Prostate gland (tissue), 2 donors: ENCODE results near the gene TMEM109. TPM values are rescaled to one million over a fixed set of nuclear protein-coding genes. Genes with fewer than 3 reads are reported as not detected.

Experiments used
- DNase-seq: peaks from one replicate; pipeline ENCODE4 v3.0.0-alpha.2; 2019; ENCODE audit warnings: low spot score
- H3K27ac ChIP-seq, 2 donors: fragments of 200-600 bp; sonication (generic); 2 replicates each; pipeline ENCODE4 v1.5.1; 2017 to 2019
- H3K27me3 ChIP-seq: fragments of 200-600 bp; sonication (generic); replicated peaks from 2 replicates; pipeline ENCODE4 v1.5.1; 2019; ENCODE audit not compliant: insufficient read depth
- H3K36me3 ChIP-seq, 2 donors: fragments of 200-600 bp; sonication (generic); 1 replicate in 1 of 2; 2 replicates in 1 of 2; pipeline versions ENCODE4 v1.5.1 to v1.8.1; 2017 to 2019
- H3K4me1 ChIP-seq: fragments of 200-600 bp; sonication (generic); replicated peaks from 2 replicates; pipeline ENCODE4 v1.5.1; 2019
- H3K4me3 ChIP-seq, 2 donors: fragments of 200-600 bp; sonication (generic); 2 replicates each; pipeline ENCODE4 v1.5.1; 2017 to 2019
- H3K9me3 ChIP-seq: fragments of 200-600 bp; sonication (generic); 2 replicates; pipeline ENCODE4 v1.5.1; 2017
- POLR2A ChIP-seq: fragments of 450-650 bp; IDR thresholded peaks from one replicate; pipeline ENCODE4 v1.6.1; 2016; ENCODE audit warnings: antibody characterized with exemption, mild to moderate bottlenecking
- POLR2AphosphoS5 ChIP-seq: sonication (generic); formaldehyde crosslinking; IDR thresholded peaks from one replicate; pipeline ENCODE4 v1.6.1; 2017; ENCODE audit warnings: antibody characterized with exemption
- WGBS: methylation state at CpG from one replicate; pipeline ENCODE4 v1.1.5; 2018; 5-methylcytosine and 5-hydroxymethylcytosine counted together
- intact Hi-C: fragments of 100-400 bp; cut with DNase I; formaldehyde crosslinking; loops from one replicate; pipeline ENCODE4 v1.14.2; 2022
- total RNA-seq, 2 donors: library from RNA; depleted of rRNA; stranded (reverse); fragments of >200 nt; gene quantifications; one replicate each; pipeline ENCODE4 v1.1.0, GENCODE V29; 2016
- TF ChIP-seq, protein P1 (sequence below), 4 experiments: fragments of 200-600 bp in 2 of 4; fragments of 450-650 bp in 2 of 4; sonication (generic) in 2 of 4; IDR thresholded peaks; 1 replicate in 3 of 4; 2 replicates in 1 of 4; pipeline ENCODE4 v1.5.1; 2016 to 2019; ENCODE audit warnings: antibody characterized with exemption in 4 of 4, mild to moderate bottlenecking in 2 of 4, moderate library complexity in 2 of 4

The TMEM109 gene
- total RNA-seq, 2 donors from 2014 or later, result 106 to 122 TPM

DNA sequence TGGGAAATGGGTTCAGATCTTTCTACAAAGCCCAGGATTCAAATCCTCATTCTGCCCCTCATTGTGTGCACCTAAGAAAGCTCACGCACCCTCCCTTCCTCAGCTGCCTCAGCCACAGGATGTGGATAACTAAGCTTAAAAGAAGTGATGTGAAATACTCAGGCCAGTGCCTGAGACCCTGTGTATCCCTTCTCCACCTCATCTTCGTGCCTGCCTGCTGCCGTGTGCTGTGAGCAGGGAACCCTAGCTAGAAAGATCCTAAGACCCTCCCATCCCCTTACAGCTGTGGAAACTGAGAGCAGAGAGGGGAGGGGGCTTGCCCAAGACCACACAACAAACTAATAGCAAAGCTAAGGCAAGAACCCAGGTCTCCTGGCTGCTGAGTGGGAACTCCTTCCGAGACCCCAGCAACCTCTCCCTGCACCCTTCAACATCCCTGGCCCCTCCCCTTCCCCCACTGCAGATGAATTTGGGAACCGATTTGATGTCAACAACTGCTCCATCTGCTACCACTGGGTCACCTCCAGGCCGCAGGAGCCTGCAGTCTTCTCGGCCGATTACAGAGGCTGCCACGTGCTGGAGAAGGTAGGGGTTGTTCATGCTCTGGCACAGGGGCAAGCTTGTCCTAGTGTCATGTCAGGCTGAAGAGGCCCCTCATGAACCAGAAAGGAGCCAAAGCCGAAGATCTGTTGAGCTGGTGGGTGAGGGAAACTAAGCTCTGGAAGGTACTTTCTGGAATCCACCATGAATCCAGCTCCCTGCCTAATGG is 45.1 kb upstream of the TMEM109 start:
- H3K4me1 ChIP-seq, result peaks cover 11% of the 10 kb centered on the region
- no peak overlapping the region for H3K27ac ChIP-seq
- no peak for DNase-seq
- intact Hi-C loops, result no loop called here
- H3K27me3 ChIP-seq, result no peaks in the 10 kb centered on the region
- no peak overlapping the region for H3K4me3 ChIP-seq
- H3K9me3 ChIP-seq, result no peaks in the 10 kb centered on the region
- WGBS, result 87% methylated on average over 10 of the region's 10 CpGs
- H3K36me3 ChIP-seq, result no peaks in the 10 kb centered on the region
- TF ChIP-seq POLR2A (no peak), POLR2AphosphoS5 (no peak)
- TF ChIP-seq, protein P1, sequence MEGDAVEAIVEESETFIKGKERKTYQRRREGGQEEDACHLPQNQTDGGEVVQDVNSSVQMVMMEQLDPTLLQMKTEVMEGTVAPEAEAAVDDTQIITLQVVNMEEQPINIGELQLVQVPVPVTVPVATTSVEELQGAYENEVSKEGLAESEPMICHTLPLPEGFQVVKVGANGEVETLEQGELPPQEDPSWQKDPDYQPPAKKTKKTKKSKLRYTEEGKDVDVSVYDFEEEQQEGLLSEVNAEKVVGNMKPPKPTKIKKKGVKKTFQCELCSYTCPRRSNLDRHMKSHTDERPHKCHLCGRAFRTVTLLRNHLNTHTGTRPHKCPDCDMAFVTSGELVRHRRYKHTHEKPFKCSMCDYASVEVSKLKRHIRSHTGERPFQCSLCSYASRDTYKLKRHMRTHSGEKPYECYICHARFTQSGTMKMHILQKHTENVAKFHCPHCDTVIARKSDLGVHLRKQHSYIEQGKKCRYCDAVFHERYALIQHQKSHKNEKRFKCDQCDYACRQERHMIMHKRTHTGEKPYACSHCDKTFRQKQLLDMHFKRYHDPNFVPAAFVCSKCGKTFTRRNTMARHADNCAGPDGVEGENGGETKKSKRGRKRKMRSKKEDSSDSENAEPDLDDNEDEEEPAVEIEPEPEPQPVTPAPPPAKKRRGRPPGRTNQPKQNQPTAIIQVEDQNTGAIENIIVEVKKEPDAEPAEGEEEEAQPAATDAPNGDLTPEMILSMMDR (IDR thresholded peaks at IDR 0.05), result no peak

- Histone ChIP-seq H3K27me3 (no peaks in the 10 kb centered on the region), H3K9me3 (no peaks in the 10 kb centered on the region), H3K4me1 (peaks cover 11% of the 10 kb centered on the region), H3K27ac (no peak overlapping the region), H3K4me3 (no peak overlapping the region), H3K36me3 (no peaks in the 10 kb centered on the region)
- WGBS, result 95% methylated on average over 7 of the region's 7 CpGs
- intact Hi-C loops, result no loop called here
- no peak for TF ChIP-seq POLR2A
- no peak for TF ChIP-seq POLR2AphosphoS5
- TF ChIP-seq, protein P1 (IDR thresholded peaks at IDR 0.05), result no peak
- DNase-seq, result no peak
These were observed 44.5 kb upstream of the TMEM109 start for GRCh38 chr11:60869451-60869825.

- H3K27me3 ChIP-seq, result no peaks in the 10 kb centered on the region
- H3K27ac ChIP-seq, result no peak overlapping the region
- intact Hi-C loops, result no loop called here
- WGBS, result 65% methylated on average over 3 of the region's 3 CpGs
- H3K9me3 ChIP-seq, result no peaks in the 10 kb centered on the region
- no peak for DNase-seq
- peaks cover 11% of the 10 kb centered on the region for H3K4me1 ChIP-seq
- H3K4me3 ChIP-seq, result no peak overlapping the region
- H3K36me3 ChIP-seq, result no peaks in the 10 kb centered on the region
- TF ChIP-seq POLR2A (no peak), POLR2AphosphoS5 (no peak)
- TF ChIP-seq, protein P1 (IDR thresholded peaks at IDR 0.05), result no peak
These were observed 43.7 kb upstream of the TMEM109 start for GRCh38 chr11:60870276-60870675.

DNA sequence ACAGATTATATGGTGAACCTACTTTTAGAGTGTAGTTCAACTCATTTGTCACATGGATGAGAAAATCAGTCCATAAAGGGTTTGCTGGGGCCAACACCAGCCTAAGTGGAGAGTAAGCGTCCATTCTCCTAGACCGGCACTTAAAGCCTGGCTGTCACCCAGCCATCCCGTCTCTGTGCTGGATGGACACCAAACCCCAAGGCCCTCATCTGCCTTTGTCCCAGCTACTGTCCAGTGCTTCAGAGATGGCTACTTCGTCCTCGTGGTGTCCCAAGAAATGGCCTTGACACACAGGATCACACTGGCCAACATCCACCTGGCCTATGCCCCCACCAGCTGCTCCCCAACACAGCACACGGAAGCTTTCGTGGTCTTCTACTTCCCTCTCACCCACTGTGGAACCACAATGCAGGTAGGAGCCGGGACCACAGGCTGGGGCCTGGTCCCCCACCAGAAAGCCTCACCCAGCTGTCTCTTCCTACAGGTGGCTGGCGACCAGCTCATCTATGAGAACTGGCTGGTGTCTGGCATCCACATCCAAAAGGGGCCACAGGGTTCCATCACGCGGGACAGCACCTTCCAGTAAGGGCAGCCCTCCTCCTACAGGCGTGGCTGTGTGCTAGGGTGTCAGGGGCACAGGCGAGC is 43.1 kb upstream of the TMEM109 start:
- intact Hi-C loops, result no loop called here
- no peaks in the 10 kb centered on the region for H3K27me3 ChIP-seq
- DNase-seq, result no peak
- no peak overlapping the region for H3K4me3 ChIP-seq
- H3K36me3 ChIP-seq, result no peaks in the 10 kb centered on the region
- TF ChIP-seq POLR2AphosphoS5 (no peak), POLR2A (no peak)
- TF ChIP-seq, protein P1 (IDR thresholded peaks at IDR 0.05), result no peak
- WGBS, result 81% methylated on average over 12 of the region's 13 CpGs
- peaks cover 11% of the 10 kb centered on the region for H3K4me1 ChIP-seq
- H3K9me3 ChIP-seq, result no peaks in the 10 kb centered on the region
- H3K27ac ChIP-seq, result no peak overlapping the region
